GM23338 (cell line): ENCODE data around the gene SPNS3. TPM values are rescaled to one million over a fixed set of nuclear protein-coding genes. Genes with fewer than 3 reads are reported as not detected.

ENCODE experiments used
- ATAC-seq: fragments of 200-7000 bp; cut with Tn5 transposase; 3 replicates; pipeline ENCODE4 v1.9.1; 2020
- DNase-seq: peaks from one replicate; pipeline ENCODE4 v3.0.0-alpha.2; 2015; ENCODE audit warnings: low spot score
- H2AFZ ChIP-seq: fragments of 200-600 bp; sonication (generic); 2 replicates; pipeline ENCODE4 v1.8.0; 2016; ENCODE audit warnings: antibody characterized with exemption, mild to moderate bottlenecking, moderate library complexity
- H3F3A ChIP-seq: fragments of 200-600 bp; sonication (generic); replicated peaks from 2 replicates; pipeline ENCODE4 v1.8.0; 2017; ENCODE audit warnings: antibody characterized with exemption, mixed run types, low read depth
- H3K27ac ChIP-seq: fragments of 200-600 bp; sonication (generic); 2 replicates; pipeline ENCODE4 v1.6.1; 2016; ENCODE audit warnings: low read depth
- H3K27me3 ChIP-seq: fragments of 200-600 bp; sonication (generic); 2 replicates; pipeline ENCODE4 v1.8.0; 2016; ENCODE audit warnings: mild to moderate bottlenecking, mixed run types, moderate library complexity; ENCODE audit not compliant: insufficient read depth
- H3K36me3 ChIP-seq: fragments of 200-600 bp; sonication (generic); 2 replicates; pipeline ENCODE4 v1.8.0; 2016; ENCODE audit warnings: mild to moderate bottlenecking; ENCODE audit not compliant: insufficient read depth
- H3K4me1 ChIP-seq: fragments of 200-600 bp; sonication (generic); 2 replicates; pipeline ENCODE4 v1.8.0; 2016; ENCODE audit warnings: mild to moderate bottlenecking, moderate library complexity; ENCODE audit not compliant: insufficient read depth
- H3K4me2 ChIP-seq: fragments of 200-600 bp; sonication (generic); 2 replicates; pipeline ENCODE4 v1.7.1; 2017; ENCODE audit warnings: mixed run types
- H3K4me3 ChIP-seq: fragments of 200-600 bp; sonication (generic); 2 replicates; pipeline ENCODE4 v1.6.1; 2016; ENCODE audit warnings: mixed run types
- H3K79me2 ChIP-seq: fragments of 200-600 bp; sonication (generic); replicated peaks from 2 replicates; pipeline ENCODE4 v1.8.0; 2017; ENCODE audit warnings: mild to moderate bottlenecking; ENCODE audit not compliant: insufficient read depth
- H3K9me2 ChIP-seq: fragments of 200-600 bp; sonication (generic); 2 replicates; pipeline ENCODE4 v1.8.0; 2017; ENCODE audit not compliant: insufficient read depth
- H4K20me1 ChIP-seq: fragments of 200-600 bp; sonication (generic); replicated peaks from 2 replicates; pipeline ENCODE4 v1.8.0; 2017; ENCODE audit warnings: mild to moderate bottlenecking; ENCODE audit not compliant: insufficient read depth
- H3K27ac Mint-ChIP-seq: 2 replicates; pipeline ENCODE4 v1.8.0; 2020; ENCODE audit warnings: inconsistent platforms, mild to moderate bottlenecking, moderate library complexity, mixed read lengths
- H3K27me3 Mint-ChIP-seq: 3 replicates; pipeline ENCODE4 v1.8.0; 2022; ENCODE audit warnings: low read depth, mild to moderate bottlenecking, moderate library complexity, mixed read lengths, inconsistent platforms; ENCODE audit not compliant: insufficient read depth, poor library complexity
- H3K36me3 Mint-ChIP-seq: 3 replicates; pipeline ENCODE4 v1.8.0; 2021; ENCODE audit warnings: low read depth, mild to moderate bottlenecking, inconsistent platforms, moderate library complexity, mixed read lengths
- H3K4me1 Mint-ChIP-seq: 3 replicates; pipeline ENCODE4 v1.8.0; 2020; ENCODE audit warnings: mild to moderate bottlenecking, inconsistent platforms, mixed read lengths
- H3K4me3 Mint-ChIP-seq: 3 replicates; pipeline ENCODE4 v1.8.0; 2021; ENCODE audit warnings: moderate library complexity, mild to moderate bottlenecking, inconsistent platforms, mixed read lengths
- H3K9me3 Mint-ChIP-seq: 3 replicates; pipeline ENCODE4 v1.8.0; 2020; ENCODE audit warnings: moderate library complexity, mild to moderate bottlenecking, inconsistent platforms, mixed read lengths
- CREB1 ChIP-seq: fragments of 250-450 bp; sonication (Bioruptor Pico); IDR thresholded peaks from 2 replicates; pipeline ENCODE4 v1.5.0; 2020; ENCODE audit warnings: low read depth, mild to moderate bottlenecking, moderate library complexity
- EZH2 ChIP-seq: fragments of 200-600 bp; sonication (generic); IDR thresholded peaks from one replicate; pipeline ENCODE4 v1.8.0; 2017; ENCODE audit warnings: antibody characterized with exemption, mild to moderate bottlenecking, low read depth; ENCODE audit not compliant: unreplicated experiment
- EZH2phosphoT487 ChIP-seq: fragments of 200-600 bp; sonication (generic); IDR thresholded peaks from one replicate; pipeline ENCODE4 v1.8.1; 2018; ENCODE audit warnings: antibody characterized with exemption; ENCODE audit not compliant: unreplicated experiment
- JUNB ChIP-seq: IDR thresholded peaks from one replicate; pipeline ENCODE4 v1.6.1; 2016; ENCODE audit warnings: antibody characterized with exemption; ENCODE audit not compliant: unreplicated experiment
- NANOG ChIP-seq: IDR thresholded peaks from 2 replicates; pipeline ENCODE4 v1.6.1; 2016; ENCODE audit warnings: antibody characterized with exemption, borderline replicate concordance
- POLR2AphosphoS5 ChIP-seq: IDR thresholded peaks from 2 replicates; pipeline ENCODE4 v1.6.1; 2016; ENCODE audit warnings: antibody characterized with exemption, low read depth
- STAT1 ChIP-seq: IDR thresholded peaks from one replicate; pipeline ENCODE4 v1.6.1; 2016; ENCODE audit warnings: antibody characterized with exemption; ENCODE audit not compliant: unreplicated experiment
- ZNF114 ChIP-seq: fragments of 250-450 bp; sonication (Bioruptor Pico); IDR thresholded peaks from 2 replicates; pipeline ENCODE4 v1.5.0; 2020; ENCODE audit warnings: mild to moderate bottlenecking, moderate library complexity
- ZNF331 ChIP-seq: fragments of 250-450 bp; sonication (Bioruptor Pico); IDR thresholded peaks from 2 replicates; pipeline ENCODE4 v1.5.0; 2020; ENCODE audit warnings: low read depth, mild to moderate bottlenecking, moderate library complexity
- polyA plus RNA-seq: library from polyadenylated mRNA; unstranded; fragments of >200 nt; fragmentation: Nextera tagmentation; extraction: Ambion mirVana; gene quantifications from 2 replicates; pipeline ENCODE4 v1.2.1, GENCODE V29; 2016
- total RNA-seq: library from RNA; depleted of rRNA; stranded (reverse); fragments of >200 nt; shearing (Covaris generic); gene quantifications from 2 replicates; pipeline ENCODE4 v1.2.3, GENCODE V29; 2014
- TF ChIP-seq, protein P1 (sequence below): IDR thresholded peaks from 2 replicates; pipeline ENCODE4 v1.6.1; 2016; ENCODE audit warnings: antibody characterized with exemption
- TF ChIP-seq, protein P2 (sequence below): IDR thresholded peaks from one replicate; pipeline ENCODE4 v1.6.1; 2018; ENCODE audit warnings: antibody characterized with exemption; ENCODE audit not compliant: unreplicated experiment
- TF ChIP-seq, protein P3 (sequence below), 2 experiments: fragments of 200-600 bp in 1 of 2; sonication (generic) in 1 of 2; conservative IDR thresholded peaks; 2 replicates each; pipeline versions ENCODE4 v1.5.1 to v1.6.1; 2016 to 2017; ENCODE audit warnings: antibody characterized with exemption in 2 of 2, low read depth in 2 of 2, mild to moderate bottlenecking in 2 of 2, moderate library complexity in 1 of 2
- TF ChIP-seq, protein P4 (sequence below): fragments of 250-450 bp; sonication (Bioruptor Pico); IDR thresholded peaks from 2 replicates; pipeline ENCODE4 v1.5.0; 2020; ENCODE audit warnings: mild to moderate bottlenecking, moderate library complexity

The SPNS3 gene
- total and polyA plus RNA-seq, 2 experiments from 2014 or later: not detected

DNA sequence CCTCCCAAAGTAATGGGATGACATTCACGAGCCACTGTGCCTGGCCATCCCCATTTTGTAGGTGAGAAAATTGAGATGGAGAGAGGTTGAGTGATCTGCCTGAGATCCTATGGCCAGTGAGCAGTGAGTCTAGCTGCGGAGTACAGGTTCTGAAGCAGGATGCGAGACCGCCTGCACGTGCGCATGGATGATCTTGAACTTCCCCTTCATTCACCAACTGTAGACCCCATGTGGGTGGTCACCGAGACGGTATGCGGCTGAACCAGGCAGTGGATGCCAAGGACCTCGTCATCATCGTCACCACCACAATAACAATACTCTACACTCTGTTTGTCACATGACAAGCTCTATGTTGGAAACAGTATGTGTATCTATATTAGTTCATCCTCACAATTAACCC, 6.2 kb upstream of the SPNS3 start:
- TF ChIP-seq CREB1: no peak
- no peak for TF ChIP-seq POLR2AphosphoS5
- TF ChIP-seq, protein P1, sequence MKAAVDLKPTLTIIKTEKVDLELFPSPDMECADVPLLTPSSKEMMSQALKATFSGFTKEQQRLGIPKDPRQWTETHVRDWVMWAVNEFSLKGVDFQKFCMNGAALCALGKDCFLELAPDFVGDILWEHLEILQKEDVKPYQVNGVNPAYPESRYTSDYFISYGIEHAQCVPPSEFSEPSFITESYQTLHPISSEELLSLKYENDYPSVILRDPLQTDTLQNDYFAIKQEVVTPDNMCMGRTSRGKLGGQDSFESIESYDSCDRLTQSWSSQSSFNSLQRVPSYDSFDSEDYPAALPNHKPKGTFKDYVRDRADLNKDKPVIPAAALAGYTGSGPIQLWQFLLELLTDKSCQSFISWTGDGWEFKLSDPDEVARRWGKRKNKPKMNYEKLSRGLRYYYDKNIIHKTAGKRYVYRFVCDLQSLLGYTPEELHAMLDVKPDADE: no peak
- TF ChIP-seq, protein P2, sequence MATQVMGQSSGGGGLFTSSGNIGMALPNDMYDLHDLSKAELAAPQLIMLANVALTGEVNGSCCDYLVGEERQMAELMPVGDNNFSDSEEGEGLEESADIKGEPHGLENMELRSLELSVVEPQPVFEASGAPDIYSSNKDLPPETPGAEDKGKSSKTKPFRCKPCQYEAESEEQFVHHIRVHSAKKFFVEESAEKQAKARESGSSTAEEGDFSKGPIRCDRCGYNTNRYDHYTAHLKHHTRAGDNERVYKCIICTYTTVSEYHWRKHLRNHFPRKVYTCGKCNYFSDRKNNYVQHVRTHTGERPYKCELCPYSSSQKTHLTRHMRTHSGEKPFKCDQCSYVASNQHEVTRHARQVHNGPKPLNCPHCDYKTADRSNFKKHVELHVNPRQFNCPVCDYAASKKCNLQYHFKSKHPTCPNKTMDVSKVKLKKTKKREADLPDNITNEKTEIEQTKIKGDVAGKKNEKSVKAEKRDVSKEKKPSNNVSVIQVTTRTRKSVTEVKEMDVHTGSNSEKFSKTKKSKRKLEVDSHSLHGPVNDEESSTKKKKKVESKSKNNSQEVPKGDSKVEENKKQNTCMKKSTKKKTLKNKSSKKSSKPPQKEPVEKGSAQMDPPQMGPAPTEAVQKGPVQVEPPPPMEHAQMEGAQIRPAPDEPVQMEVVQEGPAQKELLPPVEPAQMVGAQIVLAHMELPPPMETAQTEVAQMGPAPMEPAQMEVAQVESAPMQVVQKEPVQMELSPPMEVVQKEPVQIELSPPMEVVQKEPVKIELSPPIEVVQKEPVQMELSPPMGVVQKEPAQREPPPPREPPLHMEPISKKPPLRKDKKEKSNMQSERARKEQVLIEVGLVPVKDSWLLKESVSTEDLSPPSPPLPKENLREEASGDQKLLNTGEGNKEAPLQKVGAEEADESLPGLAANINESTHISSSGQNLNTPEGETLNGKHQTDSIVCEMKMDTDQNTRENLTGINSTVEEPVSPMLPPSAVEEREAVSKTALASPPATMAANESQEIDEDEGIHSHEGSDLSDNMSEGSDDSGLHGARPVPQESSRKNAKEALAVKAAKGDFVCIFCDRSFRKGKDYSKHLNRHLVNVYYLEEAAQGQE: no peak
- no peak for TF ChIP-seq EZH2
- TF ChIP-seq NANOG: no peak
- TF ChIP-seq, protein P3, sequence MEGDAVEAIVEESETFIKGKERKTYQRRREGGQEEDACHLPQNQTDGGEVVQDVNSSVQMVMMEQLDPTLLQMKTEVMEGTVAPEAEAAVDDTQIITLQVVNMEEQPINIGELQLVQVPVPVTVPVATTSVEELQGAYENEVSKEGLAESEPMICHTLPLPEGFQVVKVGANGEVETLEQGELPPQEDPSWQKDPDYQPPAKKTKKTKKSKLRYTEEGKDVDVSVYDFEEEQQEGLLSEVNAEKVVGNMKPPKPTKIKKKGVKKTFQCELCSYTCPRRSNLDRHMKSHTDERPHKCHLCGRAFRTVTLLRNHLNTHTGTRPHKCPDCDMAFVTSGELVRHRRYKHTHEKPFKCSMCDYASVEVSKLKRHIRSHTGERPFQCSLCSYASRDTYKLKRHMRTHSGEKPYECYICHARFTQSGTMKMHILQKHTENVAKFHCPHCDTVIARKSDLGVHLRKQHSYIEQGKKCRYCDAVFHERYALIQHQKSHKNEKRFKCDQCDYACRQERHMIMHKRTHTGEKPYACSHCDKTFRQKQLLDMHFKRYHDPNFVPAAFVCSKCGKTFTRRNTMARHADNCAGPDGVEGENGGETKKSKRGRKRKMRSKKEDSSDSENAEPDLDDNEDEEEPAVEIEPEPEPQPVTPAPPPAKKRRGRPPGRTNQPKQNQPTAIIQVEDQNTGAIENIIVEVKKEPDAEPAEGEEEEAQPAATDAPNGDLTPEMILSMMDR (conservative IDR thresholded peaks at IDR 0.05; ENCODE audit: low read depth in 2 of 2): no peak
- no peak for TF ChIP-seq EZH2phosphoT487
- no peak for TF ChIP-seq ZNF114
- no peak for TF ChIP-seq STAT1
- no peak for TF ChIP-seq ZNF331
- TF ChIP-seq, protein P4, sequence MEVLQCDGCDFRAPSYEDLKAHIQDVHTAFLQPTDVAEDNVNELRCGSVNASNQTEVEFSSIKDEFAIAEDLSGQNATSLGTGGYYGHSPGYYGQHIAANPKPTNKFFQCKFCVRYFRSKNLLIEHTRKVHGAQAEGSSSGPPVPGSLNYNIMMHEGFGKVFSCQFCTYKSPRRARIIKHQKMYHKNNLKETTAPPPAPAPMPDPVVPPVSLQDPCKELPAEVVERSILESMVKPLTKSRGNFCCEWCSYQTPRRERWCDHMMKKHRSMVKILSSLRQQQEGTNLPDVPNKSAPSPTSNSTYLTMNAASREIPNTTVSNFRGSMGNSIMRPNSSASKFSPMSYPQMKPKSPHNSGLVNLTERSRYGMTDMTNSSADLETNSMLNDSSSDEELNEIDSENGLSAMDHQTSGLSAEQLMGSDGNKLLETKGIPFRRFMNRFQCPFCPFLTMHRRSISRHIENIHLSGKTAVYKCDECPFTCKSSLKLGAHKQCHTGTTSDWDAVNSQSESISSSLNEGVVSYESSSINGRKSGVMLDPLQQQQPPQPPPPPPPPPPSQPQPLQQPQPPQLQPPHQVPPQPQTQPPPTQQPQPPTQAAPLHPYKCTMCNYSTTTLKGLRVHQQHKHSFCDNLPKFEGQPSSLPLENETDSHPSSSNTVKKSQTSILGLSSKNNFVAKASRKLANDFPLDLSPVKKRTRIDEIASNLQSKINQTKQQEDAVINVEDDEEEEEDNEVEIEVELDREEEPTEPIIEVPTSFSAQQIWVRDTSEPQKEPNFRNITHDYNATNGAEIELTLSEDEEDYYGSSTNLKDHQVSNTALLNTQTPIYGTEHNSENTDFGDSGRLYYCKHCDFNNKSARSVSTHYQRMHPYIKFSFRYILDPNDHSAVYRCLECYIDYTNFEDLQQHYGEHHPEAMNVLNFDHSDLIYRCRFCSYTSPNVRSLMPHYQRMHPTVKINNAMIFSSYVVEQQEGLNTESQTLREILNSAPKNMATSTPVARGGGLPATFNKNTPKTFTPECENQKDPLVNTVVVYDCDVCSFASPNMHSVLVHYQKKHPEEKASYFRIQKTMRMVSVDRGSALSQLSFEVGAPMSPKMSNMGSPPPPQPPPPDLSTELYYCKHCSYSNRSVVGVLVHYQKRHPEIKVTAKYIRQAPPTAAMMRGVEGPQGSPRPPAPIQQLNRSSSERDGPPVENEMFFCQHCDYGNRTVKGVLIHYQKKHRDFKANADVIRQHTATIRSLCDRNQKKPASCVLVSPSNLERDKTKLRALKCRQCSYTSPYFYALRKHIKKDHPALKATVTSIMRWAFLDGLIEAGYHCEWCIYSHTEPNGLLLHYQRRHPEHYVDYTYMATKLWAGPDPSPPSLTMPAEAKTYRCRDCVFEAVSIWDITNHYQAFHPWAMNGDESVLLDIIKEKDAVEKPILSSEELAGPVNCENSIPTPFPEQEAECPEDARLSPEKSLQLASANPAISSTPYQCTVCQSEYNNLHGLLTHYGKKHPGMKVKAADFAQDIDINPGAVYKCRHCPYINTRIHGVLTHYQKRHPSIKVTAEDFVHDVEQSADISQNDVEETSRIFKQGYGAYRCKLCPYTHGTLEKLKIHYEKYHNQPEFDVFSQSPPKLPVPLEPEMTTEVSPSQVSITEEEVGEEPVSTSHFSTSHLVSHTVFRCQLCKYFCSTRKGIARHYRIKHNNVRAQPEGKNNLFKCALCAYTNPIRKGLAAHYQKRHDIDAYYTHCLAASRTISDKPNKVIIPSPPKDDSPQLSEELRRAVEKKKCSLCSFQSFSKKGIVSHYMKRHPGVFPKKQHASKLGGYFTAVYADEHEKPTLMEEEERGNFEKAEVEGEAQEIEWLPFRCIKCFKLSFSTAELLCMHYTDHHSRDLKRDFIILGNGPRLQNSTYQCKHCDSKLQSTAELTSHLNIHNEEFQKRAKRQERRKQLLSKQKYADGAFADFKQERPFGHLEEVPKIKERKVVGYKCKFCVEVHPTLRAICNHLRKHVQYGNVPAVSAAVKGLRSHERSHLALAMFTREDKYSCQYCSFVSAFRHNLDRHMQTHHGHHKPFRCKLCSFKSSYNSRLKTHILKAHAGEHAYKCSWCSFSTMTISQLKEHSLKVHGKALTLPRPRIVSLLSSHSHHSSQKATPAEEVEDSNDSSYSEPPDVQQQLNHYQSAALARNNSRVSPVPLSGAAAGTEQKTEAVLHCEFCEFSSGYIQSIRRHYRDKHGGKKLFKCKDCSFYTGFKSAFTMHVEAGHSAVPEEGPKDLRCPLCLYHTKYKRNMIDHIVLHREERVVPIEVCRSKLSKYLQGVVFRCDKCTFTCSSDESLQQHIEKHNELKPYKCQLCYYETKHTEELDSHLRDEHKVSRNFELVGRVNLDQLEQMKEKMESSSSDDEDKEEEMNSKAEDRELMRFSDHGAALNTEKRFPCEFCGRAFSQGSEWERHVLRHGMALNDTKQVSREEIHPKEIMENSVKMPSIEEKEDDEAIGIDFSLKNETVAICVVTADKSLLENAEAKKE (CRISPR knock-in tag): no peak
- no peak for TF ChIP-seq JUNB
- no peaks in the 10 kb centered on the region; the same call in 2 of the 3 replicates for H3K9me3 Mint-ChIP-seq

More for the DNA sequence above, 6.2 kb upstream of the SPNS3 start:
- H3K27me3 ChIP-seq: no peaks in the 10 kb centered on the region
- no peaks in the 10 kb centered on the region for H3K4me1 Mint-ChIP-seq
- H3K27ac Mint-ChIP-seq: no peak overlapping the region
- H3K27me3 Mint-ChIP-seq: peaks cover 2% of the 10 kb centered on the region
- no peaks in the 10 kb centered on the region for H3K4me1 ChIP-seq
- no peak overlapping the region for H3K4me2 ChIP-seq
- DNase-seq: no peak
- no peaks in the 10 kb centered on the region; the same call in 1 of the 2 replicates for H4K20me1 ChIP-seq
- no peaks in the 10 kb centered on the region for H3K36me3 Mint-ChIP-seq
- no peaks in the 10 kb centered on the region for H3K79me2 ChIP-seq
- H3K27ac ChIP-seq: no peak overlapping the region
- no peaks in the 10 kb centered on the region for H3K36me3 ChIP-seq
- no peak overlapping the region for H3K4me3 ChIP-seq
- ATAC-seq: no peak
- H3F3A ChIP-seq: no peaks in the 10 kb centered on the region
- H2AFZ ChIP-seq: no peak overlapping the region
- no peaks in the 10 kb centered on the region for H3K9me2 ChIP-seq
- H3K4me3 Mint-ChIP-seq: no peak overlapping the region
